ENCODE results near the gene VARS2. TPM values are rescaled to one million over a fixed set of nuclear protein-coding genes. Genes with fewer than 3 reads are reported as not detected.

The VARS2 gene
- total RNA-seq, 4 donors from 2014 or later, result 24.2 to 40.0 (median 31.1) TPM

- Histone ChIP-seq H3K4me1 (peaks cover 3 to 41% (median 21%) of the 10 kb centered on the region in 4 donors), H3K36me3 (no peaks in the 10 kb centered on the region), H3K9me3 (no peaks in the 10 kb centered on the region), H3K27ac (no peak overlapping the region), H3K4me3 (no peak overlapping the region), H3K27me3 (no peaks in the 10 kb centered on the region)
- TF ChIP-seq, protein P1, sequence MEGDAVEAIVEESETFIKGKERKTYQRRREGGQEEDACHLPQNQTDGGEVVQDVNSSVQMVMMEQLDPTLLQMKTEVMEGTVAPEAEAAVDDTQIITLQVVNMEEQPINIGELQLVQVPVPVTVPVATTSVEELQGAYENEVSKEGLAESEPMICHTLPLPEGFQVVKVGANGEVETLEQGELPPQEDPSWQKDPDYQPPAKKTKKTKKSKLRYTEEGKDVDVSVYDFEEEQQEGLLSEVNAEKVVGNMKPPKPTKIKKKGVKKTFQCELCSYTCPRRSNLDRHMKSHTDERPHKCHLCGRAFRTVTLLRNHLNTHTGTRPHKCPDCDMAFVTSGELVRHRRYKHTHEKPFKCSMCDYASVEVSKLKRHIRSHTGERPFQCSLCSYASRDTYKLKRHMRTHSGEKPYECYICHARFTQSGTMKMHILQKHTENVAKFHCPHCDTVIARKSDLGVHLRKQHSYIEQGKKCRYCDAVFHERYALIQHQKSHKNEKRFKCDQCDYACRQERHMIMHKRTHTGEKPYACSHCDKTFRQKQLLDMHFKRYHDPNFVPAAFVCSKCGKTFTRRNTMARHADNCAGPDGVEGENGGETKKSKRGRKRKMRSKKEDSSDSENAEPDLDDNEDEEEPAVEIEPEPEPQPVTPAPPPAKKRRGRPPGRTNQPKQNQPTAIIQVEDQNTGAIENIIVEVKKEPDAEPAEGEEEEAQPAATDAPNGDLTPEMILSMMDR (IDR thresholded peaks at IDR 0.05), result no peak
- no peak for TF ChIP-seq POLR2A (IDR thresholded peaks at IDR 0.05)
- peak in 2 of 3 donors; percentile 37 to 43 for DNase-seq
Measured at GRCh38 chr6:30880698-30881252, 33.3 kb upstream of the VARS2 start.

DNA sequence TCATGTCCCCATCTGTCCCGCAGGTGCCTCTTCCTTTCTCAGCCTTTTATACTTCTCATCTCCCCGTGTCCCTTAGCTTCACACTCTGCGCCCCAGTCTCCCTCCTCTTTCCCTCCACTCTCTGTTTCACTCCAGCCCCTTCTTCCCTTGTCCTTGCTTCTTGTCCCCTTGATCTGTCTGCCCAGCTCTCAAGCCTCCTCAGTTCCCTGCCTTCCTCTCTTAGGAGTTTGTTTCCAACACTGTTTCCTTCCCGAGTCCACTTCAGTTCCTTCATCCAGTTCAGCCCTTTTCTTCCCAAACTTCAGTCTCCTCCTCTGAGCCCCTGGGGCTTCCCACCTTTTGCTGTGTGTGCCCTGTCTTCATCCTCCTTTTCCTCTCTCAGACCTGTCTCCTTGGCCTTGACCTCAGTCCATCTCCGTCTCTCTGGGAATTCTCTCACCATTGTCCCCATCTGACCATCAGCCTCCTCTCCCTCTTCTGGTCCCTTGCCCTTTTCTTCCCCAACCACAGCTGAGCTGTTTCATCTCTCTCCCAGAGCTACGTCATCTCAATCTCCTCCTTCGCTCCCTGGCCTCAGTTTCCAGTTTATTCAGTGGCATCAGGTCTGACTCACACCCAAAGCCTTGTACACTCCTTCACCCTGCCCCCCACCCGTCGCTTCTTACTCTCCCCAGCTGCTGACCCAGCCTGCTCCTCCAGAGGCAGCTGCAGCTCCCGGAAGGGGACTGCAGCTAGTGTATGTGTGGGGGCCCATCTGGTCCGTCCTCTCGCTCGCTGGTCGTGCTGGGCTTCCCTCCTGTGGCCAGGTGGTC lies 32.4 kb upstream of the VARS2 start:
- peak overlapping the region in 1 of 4 donors; percentile 92 for H3K27ac ChIP-seq
- DNase-seq, result peak in 2 of 3 donors; percentile 40 to 45

GRCh38 chr6:30882204-30882758 lies 31.8 kb upstream of the VARS2 start:
- peak in 1 of 3 donors; percentile 46 for DNase-seq
- H3K4me3 ChIP-seq, result peak overlapping the region in 2 of 4 donors; percentile 65 to 85

More for the DNA sequence above, 32.4 kb upstream of the VARS2 start:
- H3K4me1 ChIP-seq, result peaks cover 3 to 49% (median 26%) of the 10 kb centered on the region in 4 donors
- H3K9me3 ChIP-seq, result no peaks in the 10 kb centered on the region
- no peak overlapping the region for H3K4me3 ChIP-seq
- H3K27me3 ChIP-seq, result no peaks in the 10 kb centered on the region
- no peaks in the 10 kb centered on the region for H3K36me3 ChIP-seq
- TF ChIP-seq, protein P1 (IDR thresholded peaks at IDR 0.05), result no peak
- TF ChIP-seq POLR2A (IDR thresholded peaks at IDR 0.05), result no peak

GRCh38 chr6:30882759-30883684 lies 31.0 kb upstream of the VARS2 start:
- peak; percentile 87 to 89 (median 88) for DNase-seq
- peaks cover 3 to 39% (median 26%) of the 10 kb centered on the region in 4 donors for H3K4me1 ChIP-seq
- H3K9me3 ChIP-seq, result no peaks in the 10 kb centered on the region
- no peaks in the 10 kb centered on the region for H3K27me3 ChIP-seq
- peak in 1 of 2 donors; percentile 46 for TF ChIP-seq POLR2A (IDR thresholded peaks at IDR 0.05)
- TF ChIP-seq, protein P1 (IDR thresholded peaks at IDR 0.05), result no peak
- no peaks in the 10 kb centered on the region for H3K36me3 ChIP-seq
- H3K27ac ChIP-seq, result peak overlapping the region; percentile 88 to 94 (median 92)
- peak overlapping the region; percentile 65 to 93 (median 87) for H3K4me3 ChIP-seq

More at GRCh38 chr6:30882204-30882758, 31.8 kb upstream of the VARS2 start:
- peak overlapping the region; percentile 88 to 94 (median 92) for H3K27ac ChIP-seq
- no peaks in the 10 kb centered on the region for H3K27me3 ChIP-seq
- TF ChIP-seq, protein P1 (IDR thresholded peaks at IDR 0.05), result no peak
- no peak for TF ChIP-seq POLR2A (IDR thresholded peaks at IDR 0.05)
- no peaks in the 10 kb centered on the region for H3K36me3 ChIP-seq
- H3K4me1 ChIP-seq, result peaks cover 3 to 45% (median 26%) of the 10 kb centered on the region in 4 donors
- no peaks in the 10 kb centered on the region for H3K9me3 ChIP-seq

Data from Peyer's patch (tissue), 4 donors.